D341Med (cell line): ENCODE measurements around the gene SSC5D.
"Not testable (repeated sequence)": the region's sequence is repeated elsewhere in the genome, so short reads cannot be mapped to it uniquely, and the experiment has no call there.

Experiments used
- DNase-seq: peaks from one replicate; pipeline ENCODE4 v3.0.0; 2012; ENCODE audit warnings: low spot score

Gene SSC5D

DNA sequence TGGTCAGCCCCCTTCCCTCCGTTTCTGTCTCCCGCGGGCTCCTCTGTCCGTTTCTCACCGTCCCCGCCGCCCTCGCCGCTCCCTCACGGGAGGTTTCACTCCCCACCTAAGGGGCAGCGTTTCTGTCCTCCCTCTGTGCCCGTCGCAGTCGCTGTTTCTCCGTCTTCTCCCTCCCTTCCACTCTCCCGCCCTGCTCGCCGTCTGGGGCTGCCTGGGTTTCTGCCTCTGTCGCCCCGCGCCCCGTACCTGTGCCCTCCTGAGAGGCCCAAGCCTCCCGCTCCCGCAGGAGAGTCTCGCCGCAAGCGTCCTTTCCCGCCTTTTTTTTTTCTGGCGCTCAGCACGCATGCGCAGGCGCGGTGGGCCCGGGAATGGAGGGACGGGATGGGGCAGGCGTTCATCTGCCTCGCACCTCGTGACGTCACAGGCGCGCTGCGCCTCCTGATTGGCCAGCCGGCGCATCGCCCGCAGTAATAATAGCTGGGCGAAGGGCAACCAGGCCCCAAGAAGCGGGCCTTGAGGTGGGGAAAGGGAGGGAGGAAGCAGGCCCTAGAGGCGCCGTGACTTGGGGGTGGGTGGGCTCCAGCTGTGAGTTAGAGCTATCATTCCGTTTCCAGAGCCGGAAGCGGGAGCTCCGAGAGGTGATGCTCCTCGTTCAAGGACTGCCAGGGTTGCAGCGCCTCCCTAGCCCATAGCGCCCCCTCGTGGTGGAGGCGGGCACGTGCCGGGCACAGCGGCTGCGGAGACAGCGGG, 15.4 kb downstream of the SSC5D start:
- peak; percentile 99 for DNase-seq

DNA sequence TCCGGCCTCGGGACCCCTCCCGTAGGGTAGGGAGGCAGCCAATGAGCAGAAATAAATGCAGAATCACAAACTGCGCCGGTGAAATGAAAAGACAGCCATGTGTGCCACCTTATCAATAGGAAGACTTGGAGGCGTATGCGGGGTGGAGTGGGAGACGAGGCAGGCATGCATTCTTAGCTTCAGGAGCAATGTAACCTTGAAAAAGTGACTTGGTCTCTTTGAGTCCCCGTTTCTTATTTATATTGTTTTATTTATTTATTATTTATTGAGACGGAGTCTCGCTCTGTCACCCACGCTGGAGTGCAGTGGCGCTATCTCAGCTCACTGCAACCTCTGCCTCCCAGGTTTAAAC, 16.0 kb downstream of the SSC5D start:
- DNase-seq = no peak

DNA sequence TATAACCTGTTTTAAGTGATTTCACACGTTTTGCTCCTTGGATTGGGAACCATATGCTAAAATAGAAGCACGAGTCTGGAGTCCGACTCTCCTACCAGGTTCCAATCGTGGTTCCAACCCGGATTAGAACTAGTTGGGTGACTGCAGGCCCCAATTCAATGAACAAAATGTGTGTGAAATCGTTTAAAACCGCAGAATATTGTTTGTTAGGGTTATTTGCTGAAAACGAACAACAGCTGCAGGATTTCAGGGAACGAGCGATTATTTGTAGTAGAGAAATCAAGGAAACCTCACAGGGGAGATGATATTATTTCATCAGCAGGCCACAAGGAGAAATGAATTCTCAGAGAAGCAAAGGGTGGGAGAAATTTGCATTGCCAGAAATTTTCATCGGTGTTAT, 16.7 kb downstream of the SSC5D start:
- DNase-seq = no peak

DNA sequence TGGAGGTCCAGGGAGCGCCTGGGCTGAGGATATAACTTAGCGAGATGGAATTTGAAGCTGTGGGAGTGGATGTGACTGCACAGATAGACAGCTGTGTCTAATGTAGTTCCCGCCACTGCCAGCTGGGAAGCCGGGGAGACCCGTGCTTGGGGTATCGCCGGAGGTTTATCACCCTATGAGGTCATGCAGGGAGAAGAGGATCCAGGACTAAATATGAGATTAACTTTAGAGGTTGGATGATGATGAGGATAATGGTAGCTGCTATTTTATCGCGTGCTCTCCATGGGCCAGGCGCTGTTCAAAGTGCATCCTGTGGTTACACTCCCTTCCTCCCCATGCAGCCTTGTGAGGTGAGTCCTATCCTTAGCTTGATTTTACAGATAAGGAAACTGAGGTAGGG, 19.9 kb downstream of the SSC5D start:
- DNase-seq = no peak

DNA sequence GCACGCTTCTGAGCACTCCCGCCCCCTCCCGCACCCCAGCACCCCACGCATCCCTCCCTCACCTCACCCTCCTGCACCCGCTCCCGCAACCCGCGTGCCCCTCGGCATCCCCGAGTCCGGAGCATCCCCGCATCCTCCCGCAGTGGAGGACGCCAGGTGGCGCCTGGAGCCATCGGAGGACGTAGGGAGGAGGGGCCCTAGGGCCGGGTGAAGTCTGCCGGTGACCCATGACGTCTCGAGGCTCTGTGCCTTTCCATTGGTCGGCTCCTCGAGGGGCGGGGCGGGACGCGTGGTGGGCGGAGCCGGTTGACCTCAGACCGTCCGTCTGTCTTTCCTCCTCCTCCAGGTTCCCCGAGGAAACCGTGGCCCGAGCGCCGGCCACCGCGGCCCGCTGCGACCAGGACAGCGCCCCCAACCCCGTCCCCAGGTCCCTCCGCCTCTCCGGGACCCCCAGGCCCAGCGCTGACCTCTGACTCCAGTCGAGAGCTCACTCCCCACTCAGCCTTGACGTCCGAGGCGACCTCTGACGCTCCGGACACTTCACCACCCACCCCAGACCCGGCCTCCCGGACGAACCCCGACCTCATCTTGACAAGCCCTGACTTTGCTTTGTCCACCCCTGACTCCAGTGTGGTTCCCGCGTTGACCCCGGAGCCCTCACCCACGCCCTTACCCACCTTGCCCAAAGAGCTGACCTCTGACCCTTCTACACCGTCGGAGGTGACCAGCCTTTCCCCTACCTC, 28.8 kb downstream of the SSC5D start:
- DNase-seq = peak; percentile 99

DNA sequence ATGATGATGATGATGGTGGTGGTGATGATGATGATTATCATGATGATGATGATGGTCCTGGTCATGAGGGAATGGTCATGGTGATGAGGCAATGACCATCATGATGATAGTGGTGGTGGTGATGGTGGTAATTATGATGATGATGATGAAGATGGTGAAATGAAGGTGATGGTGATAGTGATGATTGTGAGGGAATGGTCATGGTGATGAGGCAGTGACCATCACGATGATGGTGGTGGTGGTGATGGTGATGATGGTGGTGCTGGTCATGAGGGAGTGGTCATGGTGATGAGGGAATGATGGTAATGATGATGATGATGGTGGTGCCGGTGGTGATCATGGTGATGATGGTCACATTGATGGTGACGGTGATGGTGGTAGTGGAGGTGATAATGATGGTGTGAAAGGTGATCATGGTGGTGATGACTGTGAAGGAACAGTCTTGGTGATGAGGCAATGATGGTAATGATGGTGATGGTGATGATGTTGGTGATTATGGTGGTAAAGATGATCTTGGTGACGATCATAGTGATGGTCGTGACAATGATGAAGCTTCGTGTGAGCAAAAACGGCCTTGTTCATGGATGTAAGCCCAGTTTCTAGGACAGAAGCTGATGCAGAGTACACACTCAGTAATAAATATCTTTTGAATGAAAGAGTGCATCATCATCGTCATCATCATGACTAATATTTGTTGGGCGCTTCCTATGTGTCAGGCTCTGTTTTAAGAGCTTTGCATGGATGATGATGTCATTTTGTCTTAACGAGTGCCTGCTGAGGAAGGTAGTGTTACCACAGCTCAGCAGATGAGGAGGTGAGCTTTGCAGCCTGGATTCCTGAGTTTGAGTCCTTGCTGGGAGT, 31.4 kb downstream of the SSC5D start:
- DNase-seq = no peak

DNA sequence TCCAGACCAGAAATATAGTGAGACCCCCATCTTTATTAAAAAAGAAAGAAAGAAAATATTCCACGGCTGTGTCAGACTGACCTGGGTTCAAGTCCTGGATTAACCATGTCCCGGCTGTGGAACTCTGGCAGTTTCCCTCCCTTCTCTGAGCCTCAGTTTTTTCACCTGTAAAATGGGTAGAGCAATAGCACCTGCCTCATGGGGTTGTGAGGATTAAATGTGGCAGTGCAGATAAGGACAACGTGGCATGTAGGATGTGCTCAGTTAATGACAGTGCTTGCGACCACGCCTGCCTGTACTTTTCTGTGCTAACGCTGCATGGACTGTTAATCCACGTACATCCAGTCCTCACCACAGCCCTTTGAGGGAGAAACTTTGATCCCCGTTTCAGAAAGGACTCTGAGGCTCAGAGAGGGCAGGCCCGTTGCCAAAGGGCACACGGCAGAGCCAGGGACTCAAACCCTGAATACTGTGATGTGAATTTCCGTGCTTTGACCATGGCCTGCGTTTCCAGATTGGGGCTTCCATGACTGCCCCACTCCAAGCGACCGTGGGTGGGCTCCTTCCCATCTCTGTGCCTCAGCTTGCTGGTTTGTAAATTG, 32.6 kb downstream of the SSC5D start:
- DNase-seq = no peak

DNA sequence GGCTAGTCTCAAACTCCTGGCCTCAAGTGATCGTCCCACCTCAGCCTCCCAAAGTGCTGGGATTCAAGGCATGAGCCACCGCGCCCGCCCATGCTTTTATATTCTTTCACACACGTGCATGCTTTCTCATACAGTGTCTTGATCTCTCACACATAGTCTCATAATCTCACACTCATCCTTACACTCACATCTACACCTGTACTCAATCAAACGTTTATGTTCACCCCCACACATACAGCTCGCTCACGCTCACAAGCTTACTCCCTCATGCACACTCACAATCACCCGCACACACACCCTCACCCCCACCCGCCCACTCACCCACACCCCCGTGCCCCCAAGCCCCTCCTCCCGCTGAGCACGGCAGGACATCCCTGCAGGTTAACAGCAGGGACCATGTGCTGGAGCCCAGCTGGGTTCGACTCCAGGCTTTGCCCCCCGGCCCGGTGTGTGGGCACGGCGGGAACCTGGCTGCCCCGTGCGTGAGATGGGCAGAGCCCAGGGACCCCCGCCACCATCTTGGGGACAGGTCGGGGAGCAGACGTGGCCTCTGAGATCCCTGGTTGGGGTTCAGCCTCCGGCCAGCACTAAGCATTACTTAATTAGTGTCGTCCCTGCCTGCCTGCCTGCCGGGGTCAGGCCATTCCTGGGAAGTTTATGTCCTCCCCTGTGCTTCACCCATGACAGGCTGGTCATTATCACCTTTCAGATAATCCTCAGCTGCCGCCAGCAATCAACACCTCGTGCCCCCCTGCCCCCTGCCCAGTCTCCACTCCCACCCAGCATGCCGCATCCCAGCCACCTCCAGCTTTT, 37.3 kb downstream of the SSC5D start:
- peak; percentile 34 for DNase-seq

DNA sequence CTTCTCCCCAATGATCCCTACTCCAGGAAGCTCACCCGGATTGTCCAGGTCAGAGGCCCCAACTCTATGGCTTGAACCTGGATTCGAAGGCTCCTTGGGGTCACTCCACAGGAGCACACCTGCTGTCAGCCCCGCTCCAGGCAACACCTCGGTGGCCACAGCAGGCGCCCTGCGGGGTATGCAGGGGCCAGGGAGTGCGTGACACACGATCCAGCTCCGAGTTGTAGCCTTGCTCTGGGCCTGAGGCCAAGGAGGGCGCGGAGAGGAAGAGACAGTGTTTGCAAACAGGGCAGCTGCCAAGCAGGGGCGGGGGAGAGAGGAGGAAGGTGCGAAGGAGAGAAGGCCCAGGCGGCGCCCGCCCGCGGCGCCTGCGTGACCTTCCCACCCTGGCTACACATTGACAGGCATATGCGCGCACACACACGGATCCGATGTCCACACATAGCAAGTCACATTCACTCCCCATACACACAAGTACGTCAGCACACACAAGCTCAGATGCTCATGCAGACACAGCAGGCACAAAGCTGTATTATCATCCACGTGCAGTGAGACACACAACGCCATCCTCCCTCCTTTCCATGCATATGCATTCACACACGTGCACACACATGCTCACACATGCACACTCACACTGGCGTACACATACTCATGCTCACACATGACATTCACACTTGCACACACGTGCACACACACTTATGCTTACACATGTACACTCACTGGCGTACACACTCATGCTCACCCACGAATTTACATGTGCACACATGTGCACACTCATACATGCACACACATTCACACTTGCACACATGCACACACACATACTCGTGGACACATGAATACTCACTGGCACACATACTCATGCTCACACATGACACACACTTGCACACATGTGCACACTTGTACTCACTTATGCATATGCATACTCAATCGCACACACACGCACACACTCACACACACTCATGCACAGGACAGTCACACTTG, 38.3 kb downstream of the SSC5D start:
- peak; percentile 64 for DNase-seq

DNA sequence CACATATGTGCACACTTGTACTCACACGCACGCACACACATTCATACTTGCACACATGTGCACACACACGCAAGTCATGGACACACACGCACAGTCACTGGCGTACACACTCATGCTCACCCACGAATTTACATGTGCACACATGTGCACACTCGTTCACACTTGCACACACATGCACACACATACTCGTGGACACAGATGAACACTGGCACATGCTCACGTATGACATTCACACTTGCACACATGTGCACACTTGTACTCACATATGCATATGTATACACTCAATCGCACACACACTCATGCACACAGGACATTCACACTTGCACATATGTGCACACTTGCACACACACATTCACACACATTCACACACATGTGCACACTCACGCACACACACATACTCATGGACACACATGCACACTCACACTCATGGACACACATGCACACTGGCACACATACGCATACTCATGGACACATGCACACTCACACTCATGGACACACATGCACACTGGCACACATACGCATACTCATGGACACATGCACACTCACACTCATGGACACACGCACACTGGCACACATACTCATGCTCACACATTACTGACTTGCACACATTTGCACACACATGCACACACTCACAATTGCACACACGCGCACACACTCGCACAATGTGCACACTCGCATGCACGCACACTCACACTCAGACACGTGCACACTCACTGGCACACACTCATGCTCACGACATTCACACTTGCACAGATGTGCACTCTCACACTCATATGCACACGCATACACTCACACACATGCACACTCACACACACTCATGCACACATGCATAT, 39.2 kb downstream of the SSC5D start:
- DNase-seq = no peak

DNA sequence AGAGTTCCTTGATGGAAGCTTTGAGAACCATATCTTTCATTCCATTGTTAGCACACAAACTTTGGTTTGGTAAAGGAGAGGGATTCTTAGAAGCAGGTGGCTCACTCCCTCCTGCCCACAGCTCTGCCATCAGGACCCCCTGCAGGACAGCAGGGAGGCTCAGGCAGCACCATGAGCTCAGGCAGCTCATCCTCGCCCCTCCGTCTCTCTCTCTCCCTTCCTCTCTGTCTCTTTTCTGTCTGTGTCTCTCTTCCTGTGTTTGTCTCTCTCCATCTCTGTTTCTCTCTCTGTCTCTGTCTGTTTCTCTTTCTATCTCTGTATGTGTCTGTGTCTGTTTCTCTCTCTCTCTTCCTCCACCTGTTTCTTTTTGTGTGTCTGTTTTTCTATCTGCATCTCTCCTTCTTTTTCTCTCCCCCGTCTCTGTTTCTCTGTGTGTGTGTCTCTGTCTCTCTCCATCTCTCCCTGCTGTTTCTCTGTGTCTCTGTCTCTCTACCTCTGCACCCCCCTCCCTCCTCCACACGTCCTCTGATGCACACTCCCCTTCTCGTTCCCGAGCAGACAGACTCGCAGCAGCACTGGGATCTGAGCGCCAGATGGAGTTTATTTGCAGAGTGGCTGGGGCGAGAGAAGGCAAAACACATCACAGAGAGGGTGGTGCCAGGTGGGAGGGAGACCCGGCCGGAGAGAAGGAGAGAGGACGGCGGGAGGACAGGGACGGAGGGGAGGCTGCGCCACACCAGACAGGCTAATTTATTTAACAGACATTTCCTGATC, 40.0 kb downstream of the SSC5D start:
- peak; percentile 72 for DNase-seq

DNA sequence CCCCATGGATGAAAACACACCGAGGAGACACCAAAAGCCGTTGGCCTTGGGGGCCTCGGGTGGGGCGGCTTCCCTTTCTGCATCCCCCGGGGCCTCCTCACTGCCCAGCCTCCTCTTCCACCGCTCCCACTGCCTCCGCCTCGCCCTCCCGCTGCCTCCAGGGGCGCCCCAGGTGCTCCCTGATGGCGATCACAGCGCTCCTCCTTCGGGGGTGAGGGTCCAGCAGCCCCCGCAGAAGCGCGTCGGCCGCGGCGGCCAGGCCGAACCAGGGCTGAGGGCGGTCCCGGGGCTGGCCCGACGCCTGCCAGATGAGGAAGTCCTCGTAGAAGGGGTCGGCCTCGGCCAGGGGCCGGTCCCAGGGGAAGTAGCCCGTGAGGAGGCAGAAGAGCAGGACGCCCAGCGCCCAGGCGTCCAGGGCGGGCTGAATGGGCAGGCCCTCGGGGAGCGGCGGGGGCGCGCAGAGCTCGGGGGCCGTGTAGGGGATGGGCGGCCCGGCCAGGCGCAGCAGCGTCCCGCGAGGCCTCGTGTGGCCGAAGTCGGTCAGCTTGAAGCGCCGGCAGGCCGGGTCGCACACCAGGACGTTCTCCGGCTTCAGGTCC, 41.5 kb downstream of the SSC5D start:
- no peak for DNase-seq

DNA sequence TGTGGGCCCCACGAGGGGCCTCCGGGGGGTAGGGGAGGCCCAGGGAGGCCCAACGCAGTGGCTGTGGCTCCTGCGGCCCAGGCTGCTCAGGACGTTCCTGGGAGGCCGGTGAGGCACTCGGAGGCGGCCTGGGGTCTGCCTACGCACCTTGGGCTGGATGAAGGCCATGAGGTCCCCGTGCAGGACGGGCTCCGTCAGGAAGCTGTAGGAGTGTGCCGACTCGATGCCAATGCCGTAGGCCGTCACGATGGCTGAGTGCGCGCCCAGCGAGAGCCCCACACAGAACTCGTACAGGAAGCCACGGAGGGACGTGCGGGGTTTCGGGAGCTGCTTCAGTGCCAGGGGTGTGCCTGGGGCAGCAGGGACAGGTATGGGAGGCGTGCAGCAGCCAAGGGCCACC, 42.8 kb downstream of the SSC5D start:
- DNase-seq = no peak

DNA sequence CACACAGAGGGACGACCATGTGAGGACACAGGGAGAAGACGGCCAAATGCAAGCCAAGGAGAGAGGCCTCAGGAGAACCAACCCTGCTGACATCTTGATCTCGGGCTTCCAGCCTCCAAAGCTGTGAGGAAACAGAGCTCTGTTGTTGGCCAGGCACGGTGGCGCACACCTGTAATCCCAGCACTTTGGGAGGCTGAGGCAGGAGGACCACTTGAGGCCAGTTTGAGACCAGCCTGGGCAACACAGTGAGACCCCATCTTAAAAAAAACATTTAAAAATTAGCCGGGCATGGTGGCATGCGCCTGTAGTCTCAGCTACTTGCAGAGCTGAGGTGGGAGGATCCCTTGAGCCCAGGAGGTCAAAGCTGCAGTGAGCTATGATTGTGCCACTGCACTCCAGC, 46.0 kb downstream of the SSC5D start:
- not testable (repeated sequence) for DNase-seq

DNA sequence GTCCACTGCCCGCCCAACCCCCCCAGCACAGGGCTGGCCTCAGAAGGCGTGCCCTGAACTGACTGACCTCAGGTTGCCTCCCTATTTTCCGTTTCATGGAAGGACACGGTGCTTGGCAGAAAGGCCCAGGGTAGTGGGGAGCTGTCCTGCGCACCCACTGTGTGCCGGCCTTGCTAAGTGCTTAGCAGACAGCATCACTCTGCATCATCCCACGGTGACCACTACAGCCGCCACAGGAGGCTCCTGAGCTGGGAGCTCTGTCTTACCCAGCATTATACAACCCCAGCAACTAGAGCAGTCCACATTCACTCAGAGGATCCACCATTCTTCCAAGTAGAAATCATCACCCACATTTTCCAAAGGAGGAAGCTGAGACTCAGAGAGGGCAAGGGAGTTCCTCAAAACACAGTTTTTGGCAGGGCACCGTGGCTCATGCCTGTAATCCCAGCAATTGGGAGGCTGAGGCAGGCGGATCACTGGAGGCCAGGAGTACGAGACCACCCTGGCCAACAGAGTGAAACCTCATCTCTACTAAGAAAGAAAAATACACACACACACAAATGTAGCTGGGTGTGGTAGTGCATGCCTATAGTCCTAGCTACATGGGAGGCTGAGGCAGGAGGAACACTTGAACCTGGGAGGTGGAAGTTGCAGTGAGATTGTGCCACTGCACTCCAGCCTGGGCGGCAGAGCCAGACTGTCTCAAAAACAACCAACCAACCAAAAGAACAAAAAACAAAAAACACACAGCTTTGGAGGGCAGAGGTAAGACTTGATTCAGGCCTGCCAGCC, 47.1 kb downstream of the SSC5D start:
- DNase-seq = no peak

DNA sequence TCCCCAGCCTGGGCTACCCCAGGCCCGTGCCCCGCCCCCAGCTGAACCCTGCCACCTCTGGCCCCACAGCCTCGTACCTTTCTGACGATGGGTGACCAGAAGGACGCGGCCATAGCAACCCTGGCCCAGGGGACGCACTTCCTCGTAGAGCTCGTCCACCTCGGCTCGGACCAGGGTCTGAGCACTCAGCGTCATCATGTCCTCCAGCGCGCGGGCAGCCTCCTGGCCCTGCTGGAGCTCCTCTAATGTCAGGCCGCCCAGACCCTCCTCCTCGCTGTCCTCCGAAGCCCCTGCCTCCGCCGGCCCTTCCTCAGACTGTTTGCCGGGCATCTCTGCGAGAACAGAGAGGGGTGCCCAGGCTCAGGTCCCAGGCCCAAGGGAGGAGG, 47.7 kb downstream of the SSC5D start:
- no peak for DNase-seq

DNA sequence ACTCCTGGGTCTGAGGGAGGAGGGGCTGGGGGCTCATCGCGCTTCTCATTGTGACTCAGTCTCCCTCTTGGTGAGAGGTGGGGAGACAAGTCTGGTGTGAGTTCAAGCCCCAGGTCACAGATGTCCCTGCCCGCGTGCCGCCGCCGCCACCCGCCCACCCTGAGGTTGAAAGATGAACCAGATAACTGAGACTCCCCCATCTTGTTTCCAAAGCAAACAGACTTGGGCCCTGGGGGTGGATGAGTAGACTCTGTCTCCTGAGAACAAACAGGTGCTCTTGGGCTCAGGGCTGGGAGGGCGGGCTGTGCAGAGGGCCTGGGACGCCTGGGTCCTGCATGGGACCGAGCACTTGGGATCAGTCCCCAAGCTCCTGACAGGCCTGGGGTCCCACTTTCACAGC, 48.1 kb downstream of the SSC5D start:
- no peak for DNase-seq
